Upper lobe of right lung (tissue), 1 donor: ENCODE results near the gene TPX2. TPM values are rescaled to one million over a fixed set of nuclear protein-coding genes. Genes with fewer than 3 reads are reported as not detected.

Source experiments
- ATAC-seq: fragments of 200-7000 bp; cut with Tn5 transposase; one replicate; pipeline ENCODE4 v1.9.1; 2020; ENCODE audit warnings: mild to moderate bottlenecking, moderate library complexity
- DNase-seq: peaks from one replicate; pipeline ENCODE4 v3.0.0-alpha.2; 2020
- H3K27ac ChIP-seq: fragments of 200-600 bp; one replicate; pipeline ENCODE4 v1.8.0; 2022
- H3K27me3 ChIP-seq: fragments of 200-600 bp; one replicate; pipeline ENCODE4 v1.8.0; 2022; ENCODE audit warnings: mild to moderate bottlenecking
- H3K36me3 ChIP-seq: fragments of 200-600 bp; one replicate; pipeline ENCODE4 v1.8.0; 2022
- H3K4me1 ChIP-seq: fragments of 200-600 bp; one replicate; pipeline ENCODE4 v1.8.0; 2022
- H3K4me3 ChIP-seq: fragments of 200-600 bp; one replicate; pipeline ENCODE4 v1.8.0; 2022; ENCODE audit warnings: mild to moderate bottlenecking
- H3K9me3 ChIP-seq: fragments of 200-600 bp; one replicate; pipeline ENCODE4 v1.8.0; 2022
- intact Hi-C: fragments of 100-400 bp; cut with DNase I; formaldehyde crosslinking; loops from one replicate; pipeline ENCODE4 v1.11.0; 2022
- total RNA-seq: library from RNA; stranded (reverse); fragmentation: NEBNext Ultra II Directional; extraction: Animal tissue kit (Norgen Biotek cat#: 25700); gene quantifications from one replicate; pipeline ENCODE4 v1.2.1, GENCODE V29; 2021
- TF ChIP-seq, protein P1 (sequence below): fragments of 200-600 bp; IDR thresholded peaks from one replicate; pipeline ENCODE4 v1.8.0; 2022; ENCODE audit warnings: antibody characterized with exemption
- donor health status: DM: no; HTN: yes; CAD: no; lungs with severe emphysema.

Gene TPX2
- total RNA-seq, 1 donor from 2014 or later: 1.6 TPM

DNA sequence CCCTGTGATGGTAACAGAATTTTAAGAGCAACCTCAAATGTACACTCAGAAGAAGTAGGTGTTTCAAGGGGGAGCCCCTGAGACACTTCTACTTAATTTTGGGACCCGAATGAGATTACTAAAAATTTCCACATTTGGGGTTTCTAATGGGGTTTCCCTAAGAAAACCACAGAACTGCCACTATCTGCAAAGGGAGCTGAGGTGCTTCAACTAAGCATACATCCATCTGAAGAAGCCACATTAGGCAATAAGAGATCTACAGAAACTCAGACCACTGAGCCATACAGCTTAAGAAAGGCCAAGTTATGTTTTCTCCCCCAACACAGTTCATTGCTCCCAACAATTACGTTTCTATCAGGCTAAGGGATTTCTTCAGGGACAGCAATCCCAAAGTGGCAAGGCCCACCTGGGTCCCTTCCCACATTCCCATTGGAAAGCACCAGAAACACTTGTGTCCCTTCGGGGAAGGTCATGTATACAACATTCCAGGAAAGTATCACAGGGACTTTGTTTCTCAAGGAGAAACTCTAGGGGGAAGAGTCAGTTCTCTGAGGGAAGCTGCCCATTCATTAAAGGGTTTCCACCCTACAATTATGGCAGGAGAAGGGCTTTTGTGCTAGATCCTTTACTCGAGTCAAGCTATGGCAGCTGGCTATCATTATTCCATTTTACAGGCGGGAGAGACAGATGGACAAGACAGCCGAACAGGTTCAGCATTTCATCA is 21.4 kb upstream of the TPX2 start:
- Histone ChIP-seq H3K9me3 (no peaks in the 10 kb centered on the region), H3K27ac (peak overlapping the region; percentile 99), H3K27me3 (no peaks in the 10 kb centered on the region), H3K4me3 (peak overlapping the region; percentile 84), H3K4me1 (peaks cover 78% of the 10 kb centered on the region), H3K36me3 (peaks cover 52% of the 10 kb centered on the region)
- intact Hi-C loops: no loop called here
- ATAC-seq: no peak
- DNase-seq: no peak
- TF ChIP-seq, protein P1, sequence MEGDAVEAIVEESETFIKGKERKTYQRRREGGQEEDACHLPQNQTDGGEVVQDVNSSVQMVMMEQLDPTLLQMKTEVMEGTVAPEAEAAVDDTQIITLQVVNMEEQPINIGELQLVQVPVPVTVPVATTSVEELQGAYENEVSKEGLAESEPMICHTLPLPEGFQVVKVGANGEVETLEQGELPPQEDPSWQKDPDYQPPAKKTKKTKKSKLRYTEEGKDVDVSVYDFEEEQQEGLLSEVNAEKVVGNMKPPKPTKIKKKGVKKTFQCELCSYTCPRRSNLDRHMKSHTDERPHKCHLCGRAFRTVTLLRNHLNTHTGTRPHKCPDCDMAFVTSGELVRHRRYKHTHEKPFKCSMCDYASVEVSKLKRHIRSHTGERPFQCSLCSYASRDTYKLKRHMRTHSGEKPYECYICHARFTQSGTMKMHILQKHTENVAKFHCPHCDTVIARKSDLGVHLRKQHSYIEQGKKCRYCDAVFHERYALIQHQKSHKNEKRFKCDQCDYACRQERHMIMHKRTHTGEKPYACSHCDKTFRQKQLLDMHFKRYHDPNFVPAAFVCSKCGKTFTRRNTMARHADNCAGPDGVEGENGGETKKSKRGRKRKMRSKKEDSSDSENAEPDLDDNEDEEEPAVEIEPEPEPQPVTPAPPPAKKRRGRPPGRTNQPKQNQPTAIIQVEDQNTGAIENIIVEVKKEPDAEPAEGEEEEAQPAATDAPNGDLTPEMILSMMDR: no peak

DNA sequence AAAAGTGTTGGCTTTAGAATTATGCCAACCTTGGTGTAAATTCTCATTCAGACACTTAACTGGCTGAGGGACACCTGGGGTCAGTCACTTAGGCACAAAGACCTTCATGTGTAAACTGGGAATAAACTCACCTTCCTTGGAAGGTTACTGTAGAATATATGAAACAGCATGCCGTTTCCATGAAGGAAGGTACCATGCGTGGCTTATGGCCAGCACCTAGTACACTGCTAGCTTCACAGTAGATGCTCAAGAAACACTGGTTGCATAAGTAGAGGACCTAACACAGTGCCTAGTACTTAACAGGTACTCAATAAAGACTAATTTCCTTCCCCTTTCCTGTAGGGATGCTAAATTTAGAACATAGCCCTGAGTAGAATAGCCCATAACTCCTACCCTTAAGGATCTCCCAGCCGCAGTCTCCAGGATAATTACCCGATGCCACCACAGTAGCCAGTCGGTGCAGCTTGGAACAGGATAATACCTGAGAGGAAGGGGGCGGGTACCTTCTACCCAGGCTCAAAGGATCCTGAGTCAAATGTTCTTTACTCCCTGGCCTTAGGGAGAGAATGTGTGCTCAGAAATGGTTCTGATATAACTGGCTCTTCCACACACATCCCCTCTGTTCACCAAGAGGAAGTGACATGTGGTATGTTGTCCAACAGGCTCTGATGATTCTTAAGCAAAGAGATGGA is 20.0 kb upstream of the TPX2 start:
- TF ChIP-seq, protein P1: no peak
- intact Hi-C loops: no loop called here
- H3K9me3 ChIP-seq: no peaks in the 10 kb centered on the region
- peak overlapping the region; percentile 99 for H3K27ac ChIP-seq
- peaks cover 46% of the 10 kb centered on the region for H3K36me3 ChIP-seq
- peak overlapping the region; percentile 84 for H3K4me3 ChIP-seq
- ATAC-seq: peak; percentile 2
- DNase-seq: no peak
- no peaks in the 10 kb centered on the region for H3K27me3 ChIP-seq
- H3K4me1 ChIP-seq: peaks cover 63% of the 10 kb centered on the region

DNA sequence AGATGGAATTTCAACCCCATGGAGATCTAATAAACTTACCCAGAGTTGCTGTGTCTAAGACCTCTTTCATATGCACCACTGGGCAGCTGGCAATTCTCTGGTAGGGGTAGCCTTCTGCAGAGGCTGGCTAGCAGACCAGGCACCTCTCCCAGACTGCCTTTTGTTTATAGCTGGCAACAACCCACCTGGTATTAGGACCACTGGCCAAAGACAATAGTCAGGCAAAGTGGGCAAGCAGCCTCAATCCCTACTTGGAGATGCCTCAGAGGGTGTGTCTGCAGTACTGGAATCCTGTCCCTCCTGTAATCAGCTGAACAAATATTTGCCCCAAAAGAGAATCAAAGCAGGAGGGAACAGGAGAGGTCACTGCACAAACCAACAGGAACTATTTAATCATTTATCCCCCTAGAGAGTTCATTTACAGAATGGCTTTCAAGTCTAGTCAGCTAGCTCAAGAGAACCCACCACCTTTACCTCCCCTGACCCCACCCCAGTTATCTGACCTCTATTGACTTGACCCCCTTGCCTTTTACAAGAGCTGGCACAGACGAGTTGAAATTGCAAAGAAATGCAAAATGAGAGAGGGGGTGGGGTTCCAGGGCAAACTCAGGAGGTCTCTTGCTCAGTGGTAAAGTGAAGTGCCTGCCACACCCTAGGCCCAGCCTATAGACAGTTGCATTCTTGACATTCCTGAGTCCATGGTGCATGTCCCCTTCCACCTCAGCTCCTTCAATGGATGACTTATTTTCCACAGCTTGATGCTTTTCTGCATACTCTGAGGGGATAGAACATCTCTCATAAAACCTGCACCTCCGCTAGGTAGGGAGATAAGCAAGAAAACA is 19.2 kb upstream of the TPX2 start:
- TF ChIP-seq, protein P1: no peak
- no peaks in the 10 kb centered on the region for H3K9me3 ChIP-seq
- H3K27me3 ChIP-seq: no peaks in the 10 kb centered on the region
- ATAC-seq (no peak), DNase-seq (no peak)
- H3K36me3 ChIP-seq: peaks cover 38% of the 10 kb centered on the region
- H3K4me3 ChIP-seq: peak overlapping the region; percentile 84
- intact Hi-C loops: no loop called here
- H3K4me1 ChIP-seq: peaks cover 55% of the 10 kb centered on the region
- H3K27ac ChIP-seq: peak overlapping the region; percentile 99

DNA sequence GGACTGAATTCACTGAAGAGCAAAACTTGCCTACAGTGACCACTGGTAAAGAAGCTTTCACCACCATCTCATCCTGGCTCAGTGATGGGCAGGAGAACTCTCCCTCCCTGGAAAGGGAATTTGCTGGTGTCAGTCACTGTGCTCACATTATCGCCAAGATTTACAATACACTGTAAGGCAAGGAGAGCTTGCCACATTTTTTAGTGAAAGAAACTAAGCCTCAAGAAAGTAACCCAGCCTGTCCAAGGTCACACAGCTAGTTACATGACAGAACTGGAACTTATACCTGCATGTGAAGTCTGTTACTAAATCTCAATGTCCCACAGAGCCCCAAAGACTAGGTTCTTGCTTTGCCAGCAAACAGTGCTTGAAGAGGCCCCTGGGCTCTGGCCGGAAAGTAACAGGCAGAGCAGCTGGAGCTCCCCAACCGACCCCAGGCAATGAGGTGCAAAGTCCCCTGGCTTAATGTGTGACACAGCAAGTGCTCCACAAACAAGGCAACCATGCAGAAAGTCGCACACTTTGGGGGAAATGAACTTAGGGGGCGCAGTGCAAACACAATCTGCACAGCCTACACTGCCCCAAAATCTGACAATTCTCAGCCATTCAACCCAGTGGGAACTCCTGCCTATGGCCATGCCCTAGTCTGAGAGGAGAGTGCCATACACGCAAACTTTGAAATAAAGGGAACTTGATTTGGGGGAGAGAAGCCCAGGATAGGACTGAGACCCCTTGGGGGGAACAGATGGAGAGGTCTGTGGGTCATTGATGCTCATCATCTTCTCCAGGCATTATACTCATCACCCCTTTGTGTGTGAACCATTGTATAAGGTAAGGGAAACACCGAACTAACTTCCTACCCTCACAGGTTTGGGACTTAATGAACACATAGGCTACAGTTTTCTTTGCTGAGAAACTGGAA is 18.3 kb upstream of the TPX2 start:
- Histone ChIP-seq H3K9me3 (no peaks in the 10 kb centered on the region), H3K4me1 (peaks cover 47% of the 10 kb centered on the region), H3K4me3 (peak overlapping the region; percentile 84), H3K27ac (peak overlapping the region; percentile 99), H3K36me3 (peaks cover 32% of the 10 kb centered on the region), H3K27me3 (no peaks in the 10 kb centered on the region)
- ATAC-seq (no peak), DNase-seq (no peak)
- intact Hi-C loops: no loop called here
- TF ChIP-seq, protein P1: no peak
